Activated CD8-positive, alpha-beta T cell treated with anti-CD3 and anti-CD28 coated beads for 36 hours (primary cell): ENCODE data around the gene PKD1L1. TPM values are rescaled to one million over a fixed set of nuclear protein-coding genes. Genes with fewer than 3 reads are reported as not detected.

Experiments
- ATAC-seq: fragments of 200-7000 bp; cut with Tn5 transposase; one replicate; pipeline ENCODE4 v1.10.0; 2021; ENCODE audit warnings: mild to moderate bottlenecking, moderate library complexity
- CTCF ChIA-PET: fragments of 350-600 bp; sonication (Branson Sonifier 250); formaldehyde crosslinking; loops from one replicate; lab custom pipeline; 2021; ENCODE audit warnings: antibody characterized with exemption; lab: Charles Lee
- POLR2A ChIA-PET: fragments of 350-600 bp; sonication (Branson Sonifier 250); formaldehyde crosslinking; loops from one replicate; lab custom pipeline; 2021; ENCODE audit warnings: antibody characterized with exemption; lab: Charles Lee
- DNase-seq: peaks from one replicate; pipeline ENCODE4 v3.0.0-alpha.2; 2020
- H3K27ac Mint-ChIP-seq: one replicate; pipeline ENCODE4 v1.8.0; 2021; ENCODE audit warnings: mild to moderate bottlenecking, mixed read lengths
- H3K27me3 Mint-ChIP-seq: one replicate; pipeline ENCODE4 v1.8.0; 2021; ENCODE audit warnings: mixed read lengths
- H3K36me3 Mint-ChIP-seq: one replicate; pipeline ENCODE4 v1.8.0; 2021; ENCODE audit warnings: low read depth, mixed read lengths
- H3K4me1 Mint-ChIP-seq: one replicate; pipeline ENCODE4 v1.8.0; 2021; ENCODE audit warnings: low read depth, mixed read lengths
- H3K4me3 Mint-ChIP-seq: one replicate; pipeline ENCODE4 v1.8.0; 2021; ENCODE audit warnings: mild to moderate bottlenecking, moderate library complexity, mixed read lengths
- H3K9me3 Mint-ChIP-seq: one replicate; pipeline ENCODE4 v1.8.0; 2021; ENCODE audit warnings: mixed read lengths
- CTCF ChIP-seq: fragments of 200-600 bp; IDR thresholded peaks from one replicate; pipeline ENCODE4 v1.8.0; 2022; ENCODE audit warnings: antibody characterized with exemption, mild to moderate bottlenecking
- intact Hi-C: fragments of 100-400 bp; cut with micrococcal nuclease; formaldehyde crosslinking; loops from one replicate; pipeline ENCODE4 v1.10.0; 2022
- total RNA-seq, 2 experiments: library from RNA; stranded (reverse); gene quantifications; one replicate each; pipeline ENCODE4 v1.2.3, GENCODE V29; 2021

The PKD1L1 gene
- total RNA-seq, 2 experiments from 2014 or later, result 0.09 to 0.20 TPM

GRCh38 chr7:47970761-47971160 is 22.5 kb upstream of the PKD1L1 start:
- intact Hi-C loops, result no loop called here
- CTCF ChIA-PET, result interaction anchor here (0.7 to 3.5 kb wide), 3 partner anchors 8 to 139 kb away, joined by 3 to 21 read pairs (median 13); partner anchors contain the start of gene HUS1
- POLR2A ChIA-PET, result no interaction called here
- Mint-ChIP-seq H3K36me3 (peaks cover 58% of the 10 kb centered on the region), H3K4me1 (peaks cover 35% of the 10 kb centered on the region), H3K27ac (no peak overlapping the region), H3K27me3 (no peaks in the 10 kb centered on the region), H3K4me3 (no peak overlapping the region), H3K9me3 (no peaks in the 10 kb centered on the region)
- TF ChIP-seq CTCF, result no peak
- DNase-seq (no peak), ATAC-seq (no peak)

GRCh38 chr7:47968847-47969774 is 20.8 kb upstream of the PKD1L1 start:
- ChIA-PET CTCF (interaction anchor here (0.7 to 3.5 kb wide), 18 partner anchors 10 to 159 kb away, joined by 3 to 21 read pairs (median 4); partner anchors contain the start of genes HUS1 and PKD1L1), POLR2A (interaction anchor here (1.0 kb wide), 1 partner anchor 9 kb away, joined by 7 read pairs; no protein-coding TSS in a partner anchor)
- peak; percentile 85 for TF ChIP-seq CTCF
- peak; percentile 75 for DNase-seq
- H3K4me1 Mint-ChIP-seq, result peaks cover 28% of the 10 kb centered on the region
- H3K27me3 Mint-ChIP-seq, result no peaks in the 10 kb centered on the region
- H3K9me3 Mint-ChIP-seq, result no peaks in the 10 kb centered on the region
- intact Hi-C loops, result no loop called here
- ATAC-seq, result peak; percentile 83
- peak overlapping the region; percentile 51 for H3K27ac Mint-ChIP-seq
- H3K4me3 Mint-ChIP-seq, result no peak overlapping the region
- H3K36me3 Mint-ChIP-seq, result peaks cover 68% of the 10 kb centered on the region

GRCh38 chr7:47967708-47968107 is 19.4 kb upstream of the PKD1L1 start:
- Mint-ChIP-seq H3K27me3 (no peaks in the 10 kb centered on the region), H3K27ac (no peak overlapping the region), H3K36me3 (peaks cover 63% of the 10 kb centered on the region), H3K9me3 (no peaks in the 10 kb centered on the region), H3K4me1 (peaks cover 17% of the 10 kb centered on the region), H3K4me3 (no peak overlapping the region)
- no peak for TF ChIP-seq CTCF
- no peak for ATAC-seq
- POLR2A ChIA-PET, result no interaction called here
- intact Hi-C loops, result no loop called here
- DNase-seq, result no peak
- CTCF ChIA-PET, result interaction anchor here (3.2 to 3.5 kb wide), 2 partner anchors 11 to 23 kb away, joined by 11 to 13 read pairs; partner anchors contain the start of gene HUS1

- ATAC-seq, result no peak
- no peak for DNase-seq
- Mint-ChIP-seq H3K27me3 (no peaks in the 10 kb centered on the region), H3K36me3 (peaks cover 63% of the 10 kb centered on the region), H3K27ac (no peak overlapping the region), H3K4me3 (no peak overlapping the region), H3K4me1 (peaks cover 17% of the 10 kb centered on the region), H3K9me3 (no peaks in the 10 kb centered on the region)
- ChIA-PET POLR2A (no interaction called here), CTCF (interaction anchor here (1.0 to 3.2 kb wide), 2 partner anchors 22 to 143 kb away, joined by 5 to 11 read pairs; no protein-coding TSS in a partner anchor)
- intact Hi-C loops, result no loop called here
- no peak for TF ChIP-seq CTCF
These were observed 18.9 kb upstream of the PKD1L1 start for GRCh38 chr7:47967123-47967522.
